Naive thymus-derived CD8-positive, alpha-beta T cell (primary cell): ENCODE results near the gene NDUFA13. TPM values are rescaled to one million over a fixed set of nuclear protein-coding genes. Genes with fewer than 3 reads are reported as not detected.

Experiments used
- ATAC-seq, 2 donors: fragments of 150-1000 bp; cut with Tn5 transposase in 1 of 2; sonication (Bioruptor Pico), chemical (Tn5 transposase) in 1 of 2; 1 replicate in 1 of 2; 2 replicates in 1 of 2; pipeline ENCODE4 v1.10.0; 2021; ENCODE audit warnings: mild to moderate bottlenecking in 2 of 2, moderate library complexity in 2 of 2
- POLR2A ChIA-PET: fragments of 350-600 bp; sonication (Branson Sonifier 250); formaldehyde crosslinking; loops from one replicate; lab custom pipeline; 2021; ENCODE audit warnings: antibody characterized with exemption; lab: Charles Lee
- DNase-seq, 10 donors: peaks; one replicate each; pipeline versions ENCODE4 v3.0.0 to v3.0.0-alpha.2; 2020 to 2022
- H3K27ac Mint-ChIP-seq, 10 donors: one replicate each; pipeline ENCODE4 v1.8.0; 2020 to 2022; ENCODE audit warnings: mild to moderate bottlenecking in 10 of 10, mixed read lengths in 10 of 10, moderate library complexity in 4 of 10, inconsistent platforms in 1 of 10
- H3K27me3 Mint-ChIP-seq, 5 donors: one replicate each; pipeline ENCODE4 v1.8.0; 2021 to 2022; ENCODE audit warnings: mixed read lengths in 5 of 5
- H3K36me3 Mint-ChIP-seq, 3 donors: one replicate each; pipeline ENCODE4 v1.8.0; 2020 to 2022; ENCODE audit warnings: mixed read lengths in 3 of 3, mild to moderate bottlenecking in 2 of 3, inconsistent platforms in 1 of 3
- H3K4me1 Mint-ChIP-seq, 4 donors: one replicate each; pipeline ENCODE4 v1.8.0; 2021 to 2022; ENCODE audit warnings: mixed read lengths in 4 of 4
- H3K4me3 Mint-ChIP-seq, 10 donors: one replicate each; pipeline ENCODE4 v1.8.0; 2020 to 2022; ENCODE audit warnings: mild to moderate bottlenecking in 10 of 10, mixed read lengths in 10 of 10, moderate library complexity in 6 of 10, inconsistent platforms in 1 of 10
- H3K9me3 Mint-ChIP-seq, 9 donors: one replicate each; pipeline ENCODE4 v1.8.0; 2020 to 2022; ENCODE audit warnings: mixed read lengths in 9 of 9, mild to moderate bottlenecking in 3 of 9, inconsistent platforms in 1 of 9, moderate library complexity in 1 of 9
- polyA plus RNA-seq, 3 donors: library from polyadenylated mRNA; unstranded; fragments of 300-500 nt; fragmentation: Illumina TruSeq; gene quantifications; one replicate each; pipeline ENCODE4 v1.2.3, GENCODE V29; 2021
- total RNA-seq, 8 experiments: library from RNA in 2 of 8; stranded (reverse) in 2 of 8; gene quantifications; one replicate each; pipeline ENCODE4 v1.2.3 and lab custom pipeline; 2021 to 2026

The NDUFA13 gene
- total and polyA plus RNA-seq, 5 experiments from 2014 or later = 177 to 360 (median 329) TPM

DNA sequence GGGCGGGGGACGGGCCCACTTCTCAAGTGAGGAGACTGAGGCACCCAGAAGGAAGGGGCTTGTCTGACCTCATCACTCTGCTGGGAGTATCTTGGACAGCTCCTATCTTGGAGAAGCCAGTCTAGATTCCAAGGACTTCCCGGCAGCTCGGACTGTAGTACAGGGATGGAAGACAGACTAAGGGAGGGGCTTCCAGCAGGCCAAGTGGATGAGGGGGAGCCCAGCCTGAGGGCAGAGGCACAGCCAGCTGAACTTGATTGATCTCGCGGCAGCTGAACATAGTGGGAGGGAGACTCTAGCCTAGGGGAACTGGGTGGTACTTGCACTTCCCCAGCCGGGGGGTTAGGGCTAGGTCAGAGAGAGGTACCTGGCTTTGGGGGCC, 22.8 kb downstream of the NDUFA13 start:
- ATAC-seq = peak; percentile 7 to 20
- H3K36me3 Mint-ChIP-seq = no peaks in the 10 kb centered on the region
- POLR2A ChIA-PET = interaction anchor here (0.6 to 1.5 kb wide), 7 partner anchors 23 to 283 kb away, joined by 3 to 14 read pairs (median 4); partner anchors contain the start of genes LPAR2, NDUFA13, ZNF101 and ZNF506
- H3K9me3 Mint-ChIP-seq = no peaks in the 10 kb centered on the region
- H3K27me3 Mint-ChIP-seq = peaks cover 0 to 6% (median 0%) of the 10 kb centered on the region in 5 donors
- peak overlapping the region in 8 of 10 donors; percentile 26 to 86 (median 64) for H3K27ac Mint-ChIP-seq
- no peak for DNase-seq
- peaks cover 21 to 44% (median 37%) of the 10 kb centered on the region in 4 donors for H3K4me1 Mint-ChIP-seq
- peak overlapping the region; percentile 32 to 83 (median 71) for H3K4me3 Mint-ChIP-seq

DNA sequence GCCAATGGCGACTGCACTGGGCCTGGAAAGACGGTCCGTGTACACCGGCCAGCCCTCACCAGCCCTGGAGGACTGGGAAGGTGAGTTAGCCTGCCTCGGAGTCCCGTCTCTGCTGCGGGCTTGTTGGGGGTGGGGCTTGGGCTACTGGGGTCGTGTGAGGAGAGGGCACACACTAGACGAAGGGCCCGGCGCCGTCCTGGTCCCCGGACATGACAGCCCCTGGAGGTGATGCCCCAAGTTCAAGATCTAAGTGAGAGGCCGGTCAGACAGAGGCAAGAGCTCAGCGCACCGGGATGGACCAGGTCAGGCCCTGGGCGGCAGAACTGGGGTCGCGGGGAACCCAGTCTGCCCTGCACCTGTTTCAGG, 23.7 kb downstream of the NDUFA13 start:
- Mint-ChIP-seq H3K27me3 (peaks cover 0 to 6% (median 0%) of the 10 kb centered on the region in 5 donors), H3K27ac (peak overlapping the region in 1 of 10 donors; percentile 52), H3K4me3 (peak overlapping the region in 6 of 10 donors; percentile 2 to 83 (median 42)), H3K36me3 (no peaks in the 10 kb centered on the region), H3K9me3 (no peaks in the 10 kb centered on the region), H3K4me1 (peaks cover 15 to 38% (median 33%) of the 10 kb centered on the region in 4 donors)
- POLR2A ChIA-PET = interaction anchor here (0.6 to 1.5 kb wide), 7 partner anchors 23 to 282 kb away, joined by 3 to 14 read pairs (median 3); partner anchors contain the start of genes LPAR2, NDUFA13, ZNF101 and ZNF506
- ATAC-seq (peak in 1 of 2 donors; percentile 1), DNase-seq (no peak)

DNA sequence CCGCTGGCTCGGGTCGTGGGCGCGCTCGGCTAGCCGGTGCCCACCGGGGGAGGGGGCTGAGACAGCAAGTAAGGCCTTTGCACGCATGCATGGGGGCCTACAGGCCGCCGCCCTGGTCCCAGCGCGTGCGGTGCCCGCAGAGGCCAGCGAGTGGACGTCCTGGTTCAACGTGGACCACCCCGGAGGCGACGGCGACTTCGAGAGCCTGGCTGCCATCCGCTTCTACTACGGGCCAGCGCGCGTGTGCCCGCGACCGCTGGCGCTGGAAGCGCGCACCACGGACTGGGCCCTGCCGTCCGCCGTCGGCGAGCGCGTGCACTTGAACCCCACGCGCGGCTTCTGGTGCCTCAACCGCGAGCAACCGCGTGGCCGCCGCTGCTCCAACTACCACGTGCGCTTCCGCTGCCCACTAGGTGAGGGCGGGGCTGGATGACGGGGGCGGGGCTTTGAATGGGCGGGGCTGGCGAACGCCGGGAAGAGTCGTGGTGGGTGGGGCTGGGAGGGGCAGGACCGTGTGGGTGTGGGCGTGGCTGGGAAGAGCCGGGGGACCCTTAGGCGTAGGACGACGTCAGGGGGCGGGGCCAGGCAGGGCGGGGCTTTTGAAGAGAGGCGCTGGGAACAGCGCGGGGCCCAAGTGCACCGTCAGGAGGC, 24.2 kb downstream of the NDUFA13 start:
- peak overlapping the region in 4 of 10 donors; percentile 56 to 83 (median 72) for H3K27ac Mint-ChIP-seq

GRCh38 chr19:19540715-19541515, 24.9 kb downstream of the NDUFA13 start:
- peak overlapping the region; percentile 65 to 86 (median 76) for H3K4me3 Mint-ChIP-seq
- peak overlapping the region in 5 of 10 donors; percentile 56 to 83 (median 65) for H3K27ac Mint-ChIP-seq
- ATAC-seq (peak; percentile 66 to 73), DNase-seq (peak in 9 of 10 donors; percentile 50 to 79 (median 66))
- H3K9me3 Mint-ChIP-seq = no peaks in the 10 kb centered on the region
- peaks cover 0 to 6% (median 0%) of the 10 kb centered on the region in 5 donors for H3K27me3 Mint-ChIP-seq
- H3K4me1 Mint-ChIP-seq = peaks cover 15 to 38% (median 33%) of the 10 kb centered on the region in 4 donors
- H3K36me3 Mint-ChIP-seq = no peaks in the 10 kb centered on the region
- POLR2A ChIA-PET = interaction anchor here (0.6 to 1.6 kb wide), 4 partner anchors 25 to 127 kb away, joined by 3 to 6 read pairs (median 4); partner anchors contain the start of gene NDUFA13

More for the DNA sequence above, 24.2 kb downstream of the NDUFA13 start:
- Mint-ChIP-seq H3K4me1 (peaks cover 15 to 38% (median 33%) of the 10 kb centered on the region in 4 donors), H3K4me3 (peak overlapping the region; percentile 65 to 86 (median 76)), H3K27me3 (peaks cover 0 to 6% (median 0%) of the 10 kb centered on the region in 5 donors), H3K9me3 (no peaks in the 10 kb centered on the region), H3K36me3 (no peaks in the 10 kb centered on the region)
- DNase-seq (peak in 8 of 10 donors; percentile 41 to 84 (median 52)), ATAC-seq (peak; percentile 22 to 31)
- POLR2A ChIA-PET = interaction anchor here (0.6 to 1.6 kb wide), 5 partner anchors 24 to 281 kb away, joined by 3 to 6 read pairs (median 3); partner anchors contain the start of genes NDUFA13 and ZNF506

DNA sequence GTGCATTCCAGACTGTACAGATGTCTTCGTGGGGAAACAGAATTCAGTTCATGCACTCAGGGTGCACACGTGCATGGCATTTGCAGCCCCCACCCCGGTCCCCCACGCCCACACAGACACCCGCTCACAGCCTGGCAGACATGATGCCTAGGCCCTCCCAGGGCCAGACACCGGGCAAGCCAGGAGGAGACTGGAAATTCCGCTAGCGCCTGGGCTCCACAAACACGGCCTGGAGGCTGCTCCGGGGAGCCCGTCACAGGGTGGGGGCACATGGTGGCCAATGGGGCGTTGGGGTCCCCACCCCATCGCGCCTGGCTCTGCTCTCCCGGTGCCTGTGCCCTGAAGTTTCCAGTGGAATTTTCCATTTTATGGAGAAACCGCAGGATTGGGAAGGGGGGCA, 25.6 kb downstream of the NDUFA13 start:
- no peak for DNase-seq
- no peaks in the 10 kb centered on the region for H3K9me3 Mint-ChIP-seq
- H3K36me3 Mint-ChIP-seq = no peaks in the 10 kb centered on the region
- H3K27ac Mint-ChIP-seq = no peak overlapping the region
- peaks cover 15 to 38% (median 33%) of the 10 kb centered on the region in 4 donors for H3K4me1 Mint-ChIP-seq
- H3K4me3 Mint-ChIP-seq = peak overlapping the region in 8 of 10 donors; percentile 57 to 83 (median 74)
- POLR2A ChIA-PET = interaction anchor here (0.6 to 1.6 kb wide), 3 partner anchors 25 to 66 kb away, joined by 3 to 6 read pairs (median 4); partner anchors contain the start of gene NDUFA13
- H3K27me3 Mint-ChIP-seq = peaks cover 0 to 6% (median 0%) of the 10 kb centered on the region in 5 donors
- ATAC-seq = no peak

- Mint-ChIP-seq H3K36me3 (no peaks in the 10 kb centered on the region), H3K4me1 (peaks cover 13 to 36% (median 32%) of the 10 kb centered on the region in 4 donors), H3K27ac (peak overlapping the region in 1 of 10 donors; percentile 44), H3K9me3 (no peaks in the 10 kb centered on the region), H3K27me3 (peaks cover 0 to 6% (median 0%) of the 10 kb centered on the region in 5 donors), H3K4me3 (no peak overlapping the region)
- DNase-seq (no peak), ATAC-seq (no peak)
- POLR2A ChIA-PET = interaction anchor here (0.6 kb wide), 1 partner anchor 124 kb away, joined by 4 read pairs; no protein-coding TSS in a partner anchor
Observed at GRCh38 chr19:19542507-19542906, 26.5 kb downstream of the NDUFA13 start.

DNA sequence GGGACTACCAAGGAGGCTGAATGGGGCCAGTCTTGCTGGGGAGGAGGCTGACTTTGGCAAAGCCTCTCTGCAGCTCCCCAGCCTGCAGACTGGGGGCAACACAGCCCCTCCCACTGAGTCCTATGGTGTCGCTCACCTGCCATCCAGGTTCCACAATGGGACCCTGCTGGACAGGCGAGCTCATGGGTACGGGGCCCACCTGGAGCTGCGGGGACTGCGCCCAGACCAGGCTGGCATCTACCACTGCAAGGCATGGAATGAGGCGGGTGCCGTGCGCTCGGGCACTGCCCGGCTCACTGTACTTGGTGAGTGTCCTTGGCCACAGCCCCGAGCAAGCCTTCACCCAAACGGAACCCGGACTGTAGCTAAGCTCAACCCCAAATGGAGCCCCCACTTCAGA, 27.1 kb downstream of the NDUFA13 start:
- H3K4me3 Mint-ChIP-seq = no peak overlapping the region

GRCh38 chr19:19543640-19544039, 27.6 kb downstream of the NDUFA13 start:
- Mint-ChIP-seq H3K27ac (no peak overlapping the region), H3K9me3 (no peaks in the 10 kb centered on the region), H3K36me3 (no peaks in the 10 kb centered on the region), H3K4me3 (no peak overlapping the region), H3K4me1 (peaks cover 7 to 28% (median 25%) of the 10 kb centered on the region in 4 donors), H3K27me3 (peaks cover 0 to 4% (median 0%) of the 10 kb centered on the region in 5 donors)
- no peak for ATAC-seq
- POLR2A ChIA-PET = interaction anchor here (0.9 kb wide), 1 partner anchor 11 kb away, joined by 5 read pairs; no protein-coding TSS in a partner anchor
- DNase-seq = no peak

More for the DNA sequence above, 27.1 kb downstream of the NDUFA13 start:
- Mint-ChIP-seq H3K9me3 (no peaks in the 10 kb centered on the region), H3K36me3 (no peaks in the 10 kb centered on the region), H3K27me3 (peaks cover 0 to 6% (median 0%) of the 10 kb centered on the region in 5 donors), H3K4me1 (peaks cover 10 to 32% (median 28%) of the 10 kb centered on the region in 4 donors), H3K27ac (no peak overlapping the region)
- POLR2A ChIA-PET = interaction anchor here (0.6 to 0.9 kb wide), 2 partner anchors 10 to 123 kb away, joined by 4 to 5 read pairs; no protein-coding TSS in a partner anchor
- no peak for ATAC-seq
- DNase-seq = no peak

- H3K27me3 Mint-ChIP-seq = peaks cover 0 to 3% (median 0%) of the 10 kb centered on the region in 5 donors
- no peaks in the 10 kb centered on the region for H3K9me3 Mint-ChIP-seq
- H3K4me1 Mint-ChIP-seq = peaks cover 3 to 22% (median 18%) of the 10 kb centered on the region in 4 donors
- POLR2A ChIA-PET = interaction anchor here (0.7 kb wide), 1 partner anchor 224 kb away, joined by 3 read pairs; the partner anchor contains the start of genes MAU2 and SUGP1
- no peaks in the 10 kb centered on the region for H3K36me3 Mint-ChIP-seq
- DNase-seq (no peak), ATAC-seq (no peak)
- H3K4me3 Mint-ChIP-seq = no peak overlapping the region
- H3K27ac Mint-ChIP-seq = no peak overlapping the region
Observed at GRCh38 chr19:19544257-19544953, 28.4 kb downstream of the NDUFA13 start.

GRCh38 chr19:19544954-19545591, 29.0 kb downstream of the NDUFA13 start:
- Mint-ChIP-seq H3K27ac (no peak overlapping the region), H3K9me3 (no peaks in the 10 kb centered on the region), H3K4me3 (no peak overlapping the region), H3K36me3 (no peaks in the 10 kb centered on the region), H3K4me1 (peaks cover 3 to 18% (median 15%) of the 10 kb centered on the region in 4 donors), H3K27me3 (peaks cover 0 to 4% (median 0%) of the 10 kb centered on the region in 5 donors)
- no peak for DNase-seq
- POLR2A ChIA-PET = interaction anchor here (0.7 kb wide), 1 partner anchor 224 kb away, joined by 3 read pairs; the partner anchor contains the start of genes MAU2 and SUGP1
- no peak for ATAC-seq

DNA sequence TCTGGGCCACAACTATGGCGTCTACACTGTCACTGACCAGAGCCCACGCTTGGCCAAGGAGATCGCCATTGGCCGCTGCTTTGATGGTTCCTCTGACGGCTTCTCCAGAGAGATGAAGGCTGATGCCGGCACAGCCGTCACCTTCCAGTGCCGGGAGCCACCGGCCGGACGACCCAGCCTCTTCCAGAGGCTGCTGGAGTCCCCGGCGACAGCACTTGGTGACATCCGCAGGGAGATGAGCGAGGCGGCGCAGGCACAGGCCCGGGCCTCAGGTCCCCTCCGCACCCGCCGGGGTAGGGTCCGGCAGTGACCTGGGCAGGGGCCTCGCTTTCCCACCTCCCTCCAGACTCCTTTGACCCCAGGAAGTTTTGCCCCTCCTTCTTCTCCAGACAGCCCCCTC, 29.7 kb downstream of the NDUFA13 start:
- DNase-seq = no peak

More for the DNA sequence above, 29.7 kb downstream of the NDUFA13 start:
- no peaks in the 10 kb centered on the region for H3K36me3 Mint-ChIP-seq
- H3K27me3 Mint-ChIP-seq = peaks cover 0 to 4% (median 0%) of the 10 kb centered on the region in 5 donors
- H3K9me3 Mint-ChIP-seq = no peaks in the 10 kb centered on the region
- H3K4me3 Mint-ChIP-seq = no peak overlapping the region
- peak overlapping the region in 1 of 10 donors; percentile 43 for H3K27ac Mint-ChIP-seq
- ATAC-seq = no peak
- H3K4me1 Mint-ChIP-seq = peaks cover 2 to 15% (median 13%) of the 10 kb centered on the region in 4 donors
- POLR2A ChIA-PET = no interaction called here
